Right lobe of liver (tissue), 6 donors: Measurements from ENCODE around the gene CTU2. TPM values are rescaled to one million over a fixed set of nuclear protein-coding genes. Genes with fewer than 3 reads are reported as not detected.
A peak's percentile ranks its signal among the peaks of the same experiment; 100 is the strongest.

Experiments
- ATAC-seq, 4 donors: fragments of 200-7000 bp; cut with Tn5 transposase; one replicate each; pipeline ENCODE4 v1.9.1; 2020; ENCODE audit warnings: mild to moderate bottlenecking in 4 of 4, moderate library complexity in 4 of 4
- DNase-seq, 3 donors: peaks; one replicate each; pipeline ENCODE4 v3.0.0-alpha.2; 2020
- H3K27ac ChIP-seq, 3 donors: fragments of 200-600 bp; one replicate each; pipeline ENCODE4 v1.8.0; 2022
- H3K27me3 ChIP-seq, 2 donors: fragments of 200-600 bp; one replicate each; pipeline ENCODE4 v1.8.0; 2022
- H3K36me3 ChIP-seq, 4 donors: fragments of 200-600 bp; sonication (generic) in 1 of 4; one replicate each; pipeline versions ENCODE4 v1.5.1 to v1.8.0; 2017 to 2022; ENCODE audit warnings: control low read depth in 1 of 4
- H3K4me1 ChIP-seq, 4 donors: fragments of 200-600 bp; sonication (generic) in 1 of 4; one replicate each; pipeline versions ENCODE4 v1.5.1 to v1.8.0; 2017 to 2022; ENCODE audit warnings: control low read depth in 1 of 4
- H3K4me3 ChIP-seq, 3 donors: fragments of 200-600 bp; one replicate each; pipeline ENCODE4 v1.8.0; 2022
- H3K9me3 ChIP-seq, 4 donors: fragments of 200-600 bp; sonication (generic) in 1 of 4; one replicate each; pipeline versions ENCODE4 v1.5.1 to v1.8.0; 2017 to 2022; ENCODE audit warnings: control low read depth in 1 of 4
- CTCF ChIP-seq, 4 donors: fragments of 200-600 bp in 3 of 4; fragments of 450-650 bp in 1 of 4; IDR thresholded peaks; one replicate each; pipeline versions ENCODE4 v1.5.1 to v1.8.0; 2016 to 2022; ENCODE audit warnings: antibody characterized with exemption in 4 of 4, mild to moderate bottlenecking in 2 of 4
- POLR2A ChIP-seq: fragments of 450-650 bp; IDR thresholded peaks from one replicate; pipeline ENCODE4 v1.6.1; 2017; ENCODE audit warnings: antibody characterized with exemption, mild to moderate bottlenecking
- WGBS: methylation state at CpG from one replicate; pipeline ENCODE4 v1.1.6; 2018; ENCODE audit warnings: low coverage, low lambda C conversion rate; ENCODE audit not compliant: insufficient coverage; ENCODE audit errors: missing lambda C conversion rate; 5-methylcytosine and 5-hydroxymethylcytosine counted together
- intact Hi-C, 2 donors: fragments of 100-400 bp; cut with DNase I; formaldehyde crosslinking; loops; one replicate each; pipeline versions ENCODE4 v1.11.2 to v1.14.1; 2022
- total RNA-seq, 6 experiments: library from RNA; depleted of rRNA in 2 of 6; stranded (reverse); fragments of >200 nt in 2 of 6; fragmentation: NEBNext Ultra II Directional in 3 of 6; extraction: Animal tissue kit (Norgen Biotek cat#: 25700) in 3 of 6; gene quantifications; one replicate each; pipeline versions ENCODE4 v1.1.0 to v1.2.4, GENCODE V29; 2016 to 2023
- donor health status: DM: no; HTN: yes; CAD: no.
- donor health status: DM: no; HTN: no; CAD: no.
- donor health status: DM: no; HTN: no; CAD: no.
- donor health status: DM: no; HTN: yes; CAD: no.
- donor health status: DM: no; HTN: yes; CAD: no.

Gene CTU2
- total RNA-seq, 6 experiments from 2014 or later = 5.0 to 9.5 (median 8.2) TPM

GRCh38 chr16:88732172-88732960 lies 26.1 kb downstream of the CTU2 start:
- Histone ChIP-seq H3K36me3 (peaks cover 0 to 35% (median 7%) of the 10 kb centered on the region in 4 donors), H3K27ac (no peak overlapping the region), H3K4me3 (no peak overlapping the region), H3K4me1 (no peaks in the 10 kb centered on the region), H3K27me3 (no peaks in the 10 kb centered on the region), H3K9me3 (no peaks in the 10 kb centered on the region)
- no peak for TF ChIP-seq POLR2A
- ATAC-seq (peak in 3 of 4 donors; percentile 4 to 13 (median 12)), DNase-seq (no peak)
- intact Hi-C loops = no loop called here
- WGBS = no CpG with 5 or more reads among the region's 30 CpGs

GRCh38 chr16:88732961-88733294 lies 26.6 kb downstream of the CTU2 start:
- no peak for ATAC-seq
- H3K36me3 ChIP-seq = peaks cover 0 to 32% (median 5%) of the 10 kb centered on the region in 4 donors
- H3K4me3 ChIP-seq = no peak overlapping the region
- WGBS = no CpG with 5 or more reads among the region's 13 CpGs
- TF ChIP-seq CTCF (IDR thresholded peaks at IDR 0.05) (no peak), POLR2A (no peak)
- no peaks in the 10 kb centered on the region for H3K4me1 ChIP-seq
- H3K9me3 ChIP-seq = no peaks in the 10 kb centered on the region
- intact Hi-C loops = no loop called here
- no peaks in the 10 kb centered on the region for H3K27me3 ChIP-seq
- no peak overlapping the region for H3K27ac ChIP-seq
- DNase-seq = no peak

- intact Hi-C loops = no loop called here
- ATAC-seq (no peak), DNase-seq (no peak)
- peaks cover 0 to 32% (median 4%) of the 10 kb centered on the region in 4 donors for H3K36me3 ChIP-seq
- no peaks in the 10 kb centered on the region for H3K9me3 ChIP-seq
- WGBS = 90% methylated on average over 3 of the region's 27 CpGs
- H3K27me3 ChIP-seq = no peaks in the 10 kb centered on the region
- no peak overlapping the region for H3K4me3 ChIP-seq
- TF ChIP-seq POLR2A (no peak), CTCF (IDR thresholded peaks at IDR 0.05) (no peak)
- H3K27ac ChIP-seq = no peak overlapping the region
- H3K4me1 ChIP-seq = no peaks in the 10 kb centered on the region
Observed at GRCh38 chr16:88733630-88734360, 27.5 kb downstream of the CTU2 start.

- H3K4me1 ChIP-seq = no peaks in the 10 kb centered on the region
- no peak for TF ChIP-seq CTCF (IDR thresholded peaks at IDR 0.05)
- H3K27ac ChIP-seq = no peak overlapping the region
- intact Hi-C loops = no loop called here
- no peak overlapping the region for H3K4me3 ChIP-seq
- WGBS = 90% methylated on average over 2 of the region's 23 CpGs
- ATAC-seq = no peak
- no peaks in the 10 kb centered on the region for H3K9me3 ChIP-seq
- DNase-seq = no peak
- H3K36me3 ChIP-seq = peaks cover 0 to 32% (median 4%) of the 10 kb centered on the region in 4 donors
- H3K27me3 ChIP-seq = no peaks in the 10 kb centered on the region
Observed at GRCh38 chr16:88734361-88734728, 28.0 kb downstream of the CTU2 start.

GRCh38 chr16:88735121-88735520 lies 28.8 kb downstream of the CTU2 start:
- DNase-seq (no peak), ATAC-seq (no peak)
- H3K36me3 ChIP-seq = peaks cover 0 to 29% (median 4%) of the 10 kb centered on the region in 4 donors
- no peaks in the 10 kb centered on the region for H3K9me3 ChIP-seq
- H3K4me3 ChIP-seq = no peak overlapping the region
- intact Hi-C loops = no loop called here
- no peaks in the 10 kb centered on the region for H3K27me3 ChIP-seq
- H3K27ac ChIP-seq = no peak overlapping the region
- WGBS = no CpG with 5 or more reads among the region's 16 CpGs
- no peak for TF ChIP-seq CTCF (IDR thresholded peaks at IDR 0.05)
- no peak for TF ChIP-seq POLR2A
- no peaks in the 10 kb centered on the region for H3K4me1 ChIP-seq
